Measurements from ENCODE around the gene SMPD3.
A peak's percentile ranks its signal among the peaks of the same experiment; 100 is the strongest.

The SMPD3 gene

GRCh38 chr16:68436581-68436980 lies 11.7 kb downstream of the SMPD3 start:
- DNase-seq, result peak; percentile 45 to 56
- TF ChIP-seq POLR2A (IDR thresholded peaks at IDR 0.05; ENCODE audit: low read length) (no peak), GATA1 (IDR thresholded peaks at IDR 0.05; ENCODE audit: low read depth, low read length) (no peak)

GRCh38 chr16:68434624-68435210 lies 13.6 kb downstream of the SMPD3 start:
- no peak for DNase-seq
- TF ChIP-seq GATA1 (IDR thresholded peaks at IDR 0.05; ENCODE audit: low read depth, low read length), result no peak
- no peak for TF ChIP-seq POLR2A (IDR thresholded peaks at IDR 0.05; ENCODE audit: low read length)

DNA sequence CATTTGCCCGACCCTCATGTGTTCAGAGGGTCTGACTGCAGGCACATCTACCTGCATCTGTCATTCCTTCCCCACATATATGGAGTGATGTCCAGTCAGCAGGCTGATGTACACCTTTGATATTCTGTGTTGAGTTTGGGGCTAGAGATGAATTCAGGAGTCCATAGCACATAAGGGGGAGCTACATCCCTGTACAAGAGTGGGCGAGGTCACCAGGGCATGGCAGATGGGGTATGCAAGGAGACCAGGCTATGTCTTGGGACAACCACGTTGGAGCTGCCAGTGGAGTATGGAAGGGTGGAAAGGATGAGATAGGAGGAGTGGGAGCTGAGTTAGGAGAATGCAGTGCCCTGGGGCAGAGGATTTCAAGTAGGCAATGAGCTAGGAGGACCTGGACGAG lies 15.0 kb downstream of the SMPD3 start:
- TF ChIP-seq POLR2A (IDR thresholded peaks at IDR 0.05; ENCODE audit: low read length) (no peak), GATA1 (IDR thresholded peaks at IDR 0.05; ENCODE audit: low read depth, low read length) (no peak)
- no peak for DNase-seq

GRCh38 chr16:68432701-68433100 lies 15.6 kb downstream of the SMPD3 start:
- TF ChIP-seq POLR2A (IDR thresholded peaks at IDR 0.05; ENCODE audit: low read length), result no peak
- no peak for TF ChIP-seq GATA1 (IDR thresholded peaks at IDR 0.05; ENCODE audit: low read depth, low read length)
- no peak for DNase-seq

DNA sequence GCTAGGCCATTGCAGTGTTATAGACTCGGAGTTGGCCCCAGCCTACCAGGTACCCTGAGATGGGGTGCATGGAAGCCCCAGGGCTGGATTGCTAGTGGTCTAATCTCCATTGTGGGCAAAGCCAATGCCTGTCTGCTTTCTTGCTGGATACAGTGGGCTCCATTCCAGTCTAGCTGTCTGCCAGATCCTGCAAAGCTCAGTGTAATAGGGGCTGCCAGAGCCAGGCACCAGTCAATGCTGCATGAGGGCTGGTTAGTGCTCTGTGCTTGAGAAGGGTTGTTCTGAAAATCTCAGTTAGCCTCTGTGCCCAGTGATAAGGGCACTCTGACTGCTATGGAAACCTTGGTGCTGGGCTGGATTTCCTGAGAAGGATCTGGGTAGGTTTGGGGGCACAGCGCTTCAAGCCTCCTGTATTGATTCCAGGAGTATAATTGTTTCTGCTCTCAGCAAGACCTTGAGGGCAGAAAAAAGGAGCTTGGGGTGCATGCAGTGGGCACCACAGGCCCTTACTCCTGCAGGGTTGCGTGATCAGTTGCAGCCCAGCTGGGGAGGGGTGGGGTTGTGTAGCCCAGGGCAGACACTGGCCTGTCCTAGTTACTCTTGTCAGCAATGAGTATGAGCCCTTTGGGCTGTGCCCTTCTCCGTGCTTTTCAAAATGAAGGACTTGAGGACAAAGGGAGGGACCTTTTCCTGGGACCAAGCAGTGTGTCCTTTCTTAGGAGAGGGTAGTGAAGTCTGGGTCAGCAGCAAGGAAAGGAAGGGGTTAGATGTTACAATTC lies 19.0 kb downstream of the SMPD3 start:
- no peak for TF ChIP-seq POLR2A (IDR thresholded peaks at IDR 0.05; ENCODE audit: low read length)
- no peak for TF ChIP-seq GATA1 (IDR thresholded peaks at IDR 0.05; ENCODE audit: low read depth, low read length)
- DNase-seq, result no peak

- no peak for DNase-seq
- TF ChIP-seq POLR2A (IDR thresholded peaks at IDR 0.05; ENCODE audit: low read length) (no peak), GATA1 (IDR thresholded peaks at IDR 0.05; ENCODE audit: low read depth, low read length) (no peak)
Measured at GRCh38 chr16:68427649-68428303, 20.5 kb downstream of the SMPD3 start.

DNA sequence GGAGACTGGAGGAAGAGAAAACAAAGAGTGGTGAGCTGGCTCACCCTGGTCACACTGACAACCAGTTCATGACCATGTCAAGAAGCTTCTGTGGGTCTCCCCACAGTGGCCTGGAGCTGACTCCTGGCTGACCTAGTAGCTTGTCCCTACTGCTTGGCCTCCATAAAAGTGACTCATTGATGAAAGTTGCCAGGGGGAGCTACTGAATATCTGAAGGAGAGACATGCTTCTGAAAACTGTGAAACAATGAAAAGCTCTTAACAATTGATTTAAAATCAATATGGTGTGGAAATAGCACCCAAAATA lies 22.0 kb downstream of the SMPD3 start:
- no peak for TF ChIP-seq POLR2A (IDR thresholded peaks at IDR 0.05; ENCODE audit: low read length)
- no peak for TF ChIP-seq GATA1 (IDR thresholded peaks at IDR 0.05; ENCODE audit: low read depth, low read length)
- no peak for DNase-seq

DNA sequence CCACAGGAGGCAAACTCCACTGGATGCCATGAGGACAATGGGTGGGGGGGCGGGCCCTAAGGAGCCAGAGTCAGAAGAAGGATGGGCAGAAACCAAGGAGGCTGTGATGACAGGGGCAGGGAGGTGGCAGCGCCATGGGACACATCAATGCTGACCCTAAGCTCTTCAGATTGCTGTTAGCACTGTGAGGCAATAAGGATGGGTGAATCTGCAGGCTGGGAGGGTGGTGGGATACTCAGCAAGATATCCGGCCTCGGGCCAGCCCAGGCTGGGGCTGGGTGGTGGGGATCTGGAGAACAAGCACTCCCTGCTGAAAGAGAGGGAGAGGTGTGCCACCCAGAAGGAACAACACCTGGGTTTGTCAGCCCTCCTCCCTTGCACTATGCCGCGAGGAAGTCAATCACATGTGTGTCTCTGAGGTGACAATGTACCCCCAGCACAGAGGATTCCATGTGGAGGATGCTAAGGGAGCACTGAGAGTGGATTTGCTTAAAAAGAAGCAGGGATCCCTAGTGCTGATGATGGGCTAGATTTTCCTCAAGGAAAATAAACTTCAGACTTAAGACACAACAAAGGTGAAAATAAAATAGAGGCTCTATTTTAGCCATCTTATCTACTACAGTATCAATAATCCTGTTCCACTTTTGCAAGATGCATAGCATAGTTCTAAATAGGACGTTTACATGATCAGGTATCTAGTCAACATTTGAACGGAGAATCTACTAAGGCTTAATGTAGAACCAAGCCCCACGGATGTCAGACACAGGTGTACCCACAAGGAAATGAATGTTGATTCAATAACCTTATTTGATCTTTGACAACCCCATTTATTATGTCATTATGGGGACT lies 22.6 kb downstream of the SMPD3 start:
- TF ChIP-seq GATA1 (IDR thresholded peaks at IDR 0.05; ENCODE audit: low read depth, low read length) (no peak), POLR2A (IDR thresholded peaks at IDR 0.05; ENCODE audit: low read length) (no peak)

DNA sequence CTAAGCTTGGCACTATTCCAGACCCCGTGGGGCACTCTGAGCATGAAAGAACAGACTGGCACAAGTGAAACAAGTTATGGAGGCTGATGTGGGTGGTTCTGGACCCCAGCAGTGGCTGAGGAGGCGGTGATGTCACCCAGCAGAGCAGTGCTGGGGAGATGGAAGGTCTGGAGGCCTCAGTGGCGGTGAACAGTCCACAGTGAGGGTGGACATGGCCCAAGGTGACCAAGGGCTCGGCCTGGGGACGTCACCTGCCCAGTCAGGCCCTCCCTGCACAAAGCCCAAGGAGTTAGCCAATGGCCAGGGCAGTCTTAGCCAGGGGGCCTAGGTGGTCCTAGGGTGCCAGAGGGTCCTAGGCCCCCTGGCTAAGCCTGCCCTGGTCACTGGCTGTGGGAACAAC lies 24.5 kb downstream of the SMPD3 start:
- DNase-seq, result no peak
- TF ChIP-seq POLR2A (IDR thresholded peaks at IDR 0.05; ENCODE audit: low read length), result no peak
- no peak for TF ChIP-seq GATA1 (IDR thresholded peaks at IDR 0.05; ENCODE audit: low read depth, low read length)

More for the DNA sequence above, 22.6 kb downstream of the SMPD3 start:
- DNase-seq, result no peak

DNA sequence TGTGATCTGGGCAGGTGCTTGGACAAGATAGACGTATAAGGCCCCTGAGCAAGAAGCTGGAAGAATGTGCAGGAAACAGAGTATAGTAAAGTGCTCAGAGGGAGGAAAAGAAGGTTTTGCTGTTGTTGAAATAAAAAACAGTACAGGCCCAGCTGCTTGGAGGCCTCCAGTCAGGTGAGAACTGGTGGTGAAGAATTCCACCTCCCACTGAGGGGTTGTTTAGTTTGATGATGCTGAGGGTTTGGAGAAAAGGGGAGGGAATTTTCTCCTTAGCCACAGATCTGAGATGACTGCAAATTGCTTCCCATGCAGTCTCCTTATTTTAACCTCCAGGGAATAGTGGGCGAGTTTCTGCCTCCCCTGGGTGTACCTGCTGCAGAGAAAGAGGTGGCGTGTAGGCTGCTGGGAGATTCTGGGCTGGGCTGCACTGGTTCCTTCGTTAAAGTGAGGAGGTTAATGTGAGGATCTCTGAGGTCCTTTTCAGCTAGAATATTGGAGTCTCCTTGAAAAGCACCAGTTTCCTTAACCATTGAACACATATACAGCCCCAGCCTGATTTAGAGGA lies 25.8 kb downstream of the SMPD3 start:
- no peak for DNase-seq
- no peak for TF ChIP-seq GATA1 (IDR thresholded peaks at IDR 0.05; ENCODE audit: low read depth, low read length)
- no peak for TF ChIP-seq POLR2A (IDR thresholded peaks at IDR 0.05; ENCODE audit: low read length)

GRCh38 chr16:68421076-68421475 lies 27.2 kb downstream of the SMPD3 start:
- TF ChIP-seq GATA1 (IDR thresholded peaks at IDR 0.05; ENCODE audit: low read depth, low read length), result no peak
- TF ChIP-seq POLR2A (IDR thresholded peaks at IDR 0.05; ENCODE audit: low read length), result no peak
- no peak for DNase-seq

- TF ChIP-seq POLR2A (IDR thresholded peaks at IDR 0.05; ENCODE audit: low read length) (no peak), GATA1 (IDR thresholded peaks at IDR 0.05; ENCODE audit: low read depth, low read length) (no peak)
- DNase-seq, result no peak
Measured at GRCh38 chr16:68420366-68420942, 27.9 kb downstream of the SMPD3 start.

GRCh38 chr16:68417711-68418301 lies 30.5 kb downstream of the SMPD3 start:
- DNase-seq, result peak; percentile 57 to 75

More at GRCh38 chr16:68417711-68418301, 30.5 kb downstream of the SMPD3 start:
- TF ChIP-seq POLR2A (IDR thresholded peaks at IDR 0.05; ENCODE audit: low read length) (no peak), GATA1 (IDR thresholded peaks at IDR 0.05; ENCODE audit: low read depth, low read length) (no peak)

Data from erythroblast (primary cell).